NCI-H2029 (cell line): ENCODE data around the gene ZNF749.
A peak's percentile ranks its signal among the peaks of the same experiment; 100 is the strongest.
"Not testable (repeated sequence)": the region's sequence is repeated elsewhere in the genome, so short reads cannot be mapped to it uniquely, and the experiment has no call there.

Experiments used
- DNase-seq: peaks from one replicate; lab custom pipeline; 2025; lab: John Stamatoyannopoulos, UW

The ZNF749 gene

DNA sequence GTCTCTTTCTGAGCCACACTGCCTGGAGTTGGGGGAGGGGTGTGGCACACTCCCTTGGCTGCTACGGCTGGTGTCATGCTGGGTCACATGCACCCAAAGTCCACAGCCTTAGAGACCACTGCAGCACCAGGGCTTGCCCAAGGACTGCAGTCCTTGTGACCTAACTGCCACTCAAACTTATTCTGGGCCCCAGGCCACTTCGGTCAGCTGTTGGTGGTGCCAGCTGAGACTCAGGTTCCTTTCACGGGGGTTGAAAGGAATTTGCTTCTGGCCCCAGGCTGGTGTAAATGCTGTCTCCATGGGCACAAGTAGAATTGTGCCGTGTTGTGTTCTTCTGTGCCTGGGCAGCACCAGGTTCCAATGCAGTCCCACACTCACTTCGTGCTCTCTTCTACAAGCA is 31.4 kb downstream of the ZNF749 start:
- no peak for DNase-seq

DNA sequence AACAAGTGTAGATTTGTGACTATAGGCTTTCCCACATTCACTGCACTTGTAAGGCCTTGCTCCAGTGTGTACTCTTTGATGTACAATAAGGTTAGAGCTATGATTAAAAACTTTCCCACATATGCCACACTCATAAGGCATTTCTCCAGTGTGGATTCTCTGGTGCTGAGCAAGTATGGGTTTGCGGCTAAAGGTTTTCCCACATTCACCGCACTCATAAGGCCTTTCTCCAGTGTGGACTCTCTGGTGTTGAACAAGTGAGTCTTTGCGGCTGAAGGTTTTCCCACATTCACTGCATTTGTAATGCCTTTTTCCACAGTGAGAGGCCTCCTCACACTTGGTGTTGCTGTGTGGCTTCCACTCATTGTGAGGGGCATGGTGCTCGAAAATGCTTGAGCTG is 38.5 kb downstream of the ZNF749 start:
- no peak for DNase-seq

DNA sequence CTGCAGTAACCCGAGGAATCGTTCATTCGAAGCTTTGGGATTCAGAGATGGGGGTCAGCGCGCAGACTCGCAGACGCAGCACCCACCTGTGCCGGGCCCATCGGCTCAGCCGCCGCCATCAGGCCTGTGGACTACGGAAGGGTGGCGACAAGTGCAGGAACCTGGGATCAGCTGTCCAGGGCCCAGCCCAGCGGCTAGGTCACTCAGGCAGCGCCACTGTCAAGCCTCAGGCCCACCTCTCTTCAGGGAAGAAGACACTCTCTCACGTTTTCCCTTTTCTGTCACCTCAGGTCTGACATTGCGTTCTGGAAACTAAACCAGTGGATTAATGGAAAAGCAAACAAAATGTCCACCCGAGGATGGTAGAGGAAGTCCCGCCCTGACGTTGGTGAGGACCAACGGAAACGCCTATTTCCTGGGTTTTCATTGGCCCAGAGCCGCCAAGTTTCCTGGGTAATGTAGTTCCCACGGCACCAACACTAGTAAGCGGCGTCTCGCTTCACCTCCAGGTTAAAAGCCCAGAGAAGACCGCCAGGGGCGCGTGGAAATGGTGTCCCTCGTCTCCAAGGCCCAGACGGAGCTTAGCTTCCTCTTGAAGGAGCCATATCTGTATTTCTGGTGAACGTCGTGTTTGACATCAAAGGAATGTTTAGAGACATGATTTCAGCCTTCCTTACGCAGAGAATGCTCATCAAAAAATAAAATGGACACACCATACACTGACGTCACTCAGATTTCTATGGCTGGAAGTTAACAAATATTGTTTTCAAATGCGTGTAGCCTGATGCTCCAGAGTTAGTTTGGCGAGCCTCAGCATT is 42.3 kb downstream of the ZNF749 start, which contains the start of gene ZNF772:
Gene ZNF772 (minus strand): TSS at position 376 of the 818 bp plus-strand sequence. CDS start 257 bp downstream, at position 119.
- peak; percentile 93 for DNase-seq

DNA sequence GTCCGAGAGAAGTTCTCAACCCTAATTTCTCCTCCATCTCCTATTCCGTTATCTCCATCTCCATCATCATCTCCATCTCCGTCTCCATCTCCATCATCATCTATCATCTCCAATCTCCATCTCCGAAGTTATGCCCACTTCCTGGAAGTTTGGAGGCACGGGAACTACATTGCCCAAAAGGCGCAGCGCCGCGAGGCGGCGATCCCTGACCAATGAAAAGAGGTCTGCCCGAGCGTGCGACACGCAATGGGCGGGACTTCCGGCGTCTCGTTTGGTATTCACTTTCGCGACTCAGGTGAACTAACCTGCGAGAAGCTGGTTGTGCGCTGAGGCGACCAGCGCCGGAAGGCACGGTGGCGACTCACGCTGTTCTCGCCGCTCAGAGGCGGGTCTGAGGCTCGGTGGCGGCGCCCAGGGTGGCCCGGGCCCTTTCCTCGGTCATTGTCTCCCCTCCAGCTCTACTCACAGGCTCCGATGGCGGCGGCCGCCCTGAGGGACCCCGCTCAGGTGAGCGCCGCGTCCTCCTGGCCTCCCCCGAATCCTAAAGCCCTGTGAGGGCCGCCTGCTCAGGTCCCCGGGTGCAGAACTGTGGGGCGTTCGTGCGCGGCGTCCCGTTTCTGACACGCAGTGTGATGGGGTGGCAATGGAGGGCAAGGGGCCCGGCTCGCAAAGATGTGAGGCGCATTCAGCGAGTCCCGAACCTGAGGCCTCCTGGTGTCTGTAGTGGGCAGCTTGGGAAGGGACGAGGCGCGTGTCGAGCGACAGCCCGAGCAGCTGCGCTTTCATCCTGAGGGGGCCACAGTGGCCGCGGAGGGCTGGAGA is 52.6 kb downstream of the ZNF749 start, which contains the start of gene ZNF419:
Gene ZNF419 (plus strand): TSS at position 274 of the 822 bp plus-strand sequence. CDS start 201 bp downstream, at position 475.
- peak; percentile 92 for DNase-seq

DNA sequence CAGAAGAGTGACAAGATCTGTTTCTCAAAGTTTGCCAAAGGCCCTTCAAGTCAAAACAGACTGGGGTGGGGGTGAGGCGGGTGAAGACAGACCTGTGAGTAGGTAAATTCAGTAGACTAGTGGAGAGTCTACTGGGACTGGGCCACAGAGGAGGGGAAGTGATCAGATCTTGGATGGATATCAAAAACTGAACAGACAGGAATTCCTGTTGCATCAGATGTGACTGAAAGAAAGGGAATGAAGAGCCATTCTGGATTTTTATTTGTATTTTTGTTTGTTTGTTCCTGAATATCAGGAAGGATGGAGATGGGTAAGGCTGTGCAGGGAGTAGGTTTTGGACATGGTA is 53.1 kb downstream of the ZNF749 start:
- not testable (repeated sequence) for DNase-seq
